HPDE6-E6E7 (cell line): Measurements from ENCODE around the gene TFPT.

Source experiments
- DNase-seq: peaks from one replicate; pipeline ENCODE4 v3.0.0; 2011; ENCODE audit warnings: missing footprints; ENCODE audit errors: extremely low spot score

TFPT gene

GRCh38 chr19:54115109-54116063 is at the start of gene TFPT, which contains the start of gene PRPF31:
Gene TFPT (minus strand): TSS chr19:54115657. CDS start chr19:54115269, 388 bp downstream.
Gene PRPF31 (plus strand): TSS chr19:54115754. CDS start chr19:54118279, 2,525 bp downstream.
- DNase-seq = peak; percentile 94

GRCh38 chr19:54165222-54165621 is 49.8 kb upstream of the TFPT start:
- DNase-seq = no peak

- no peak for DNase-seq
Observed at GRCh38 chr19:54164369-54165068, 49.1 kb upstream of the TFPT start.

- no peak for DNase-seq
Observed at GRCh38 chr19:54162884-54163283, 47.4 kb upstream of the TFPT start.

GRCh38 chr19:54162241-54162805 is 46.9 kb upstream of the TFPT start:
- DNase-seq = no peak

- DNase-seq = no peak
Observed at GRCh38 chr19:54160854-54161253, 45.4 kb upstream of the TFPT start.

- no peak for DNase-seq
Observed at GRCh38 chr19:54160182-54160811, 44.8 kb upstream of the TFPT start.

GRCh38 chr19:54159352-54160181 is 44.1 kb upstream of the TFPT start, which contains the start of gene LENG1:
Gene LENG1 (minus strand): TSS chr19:54159721. CDS start chr19:54159695, 26 bp downstream.
- peak; percentile 99 for DNase-seq

- DNase-seq = no peak
Observed at GRCh38 chr19:54158812-54159351, 43.4 kb upstream of the TFPT start.

- DNase-seq = no peak
Observed at GRCh38 chr19:54156953-54157352, 41.5 kb upstream of the TFPT start.

GRCh38 chr19:54156490-54156889 is 41.0 kb upstream of the TFPT start:
- DNase-seq = no peak

GRCh38 chr19:54155694-54156093 is 40.2 kb upstream of the TFPT start:
- DNase-seq = no peak

GRCh38 chr19:54154603-54155345 is 39.3 kb upstream of the TFPT start:
- DNase-seq = no peak

GRCh38 chr19:54153731-54154326 is 38.4 kb upstream of the TFPT start:
- no peak for DNase-seq

GRCh38 chr19:54152878-54153524 is 37.5 kb upstream of the TFPT start:
- DNase-seq = no peak

GRCh38 chr19:54152267-54152666 is 36.8 kb upstream of the TFPT start:
- DNase-seq = no peak

GRCh38 chr19:54151362-54152035 is 36.0 kb upstream of the TFPT start:
- DNase-seq = no peak
